Stimulated activated CD4-positive, alpha-beta T cell treated with anti-CD3 and anti-CD28 coated beads, TNF-alpha, amount 100 ng/mL, for 1 hour (primary cell): ENCODE measurements around the gene ACSM5.
"Not testable (repeated sequence)": the region's sequence is repeated elsewhere in the genome, so short reads cannot be mapped to it uniquely, and the experiment has no call there.

ENCODE experiments used
- DNase-seq, 3 donors: peaks; one replicate each; pipeline ENCODE4 v3.0.0-alpha.2; 2020; ENCODE audit warnings: low read depth in 3 of 3, low spot score in 1 of 3

ACSM5 gene

DNA sequence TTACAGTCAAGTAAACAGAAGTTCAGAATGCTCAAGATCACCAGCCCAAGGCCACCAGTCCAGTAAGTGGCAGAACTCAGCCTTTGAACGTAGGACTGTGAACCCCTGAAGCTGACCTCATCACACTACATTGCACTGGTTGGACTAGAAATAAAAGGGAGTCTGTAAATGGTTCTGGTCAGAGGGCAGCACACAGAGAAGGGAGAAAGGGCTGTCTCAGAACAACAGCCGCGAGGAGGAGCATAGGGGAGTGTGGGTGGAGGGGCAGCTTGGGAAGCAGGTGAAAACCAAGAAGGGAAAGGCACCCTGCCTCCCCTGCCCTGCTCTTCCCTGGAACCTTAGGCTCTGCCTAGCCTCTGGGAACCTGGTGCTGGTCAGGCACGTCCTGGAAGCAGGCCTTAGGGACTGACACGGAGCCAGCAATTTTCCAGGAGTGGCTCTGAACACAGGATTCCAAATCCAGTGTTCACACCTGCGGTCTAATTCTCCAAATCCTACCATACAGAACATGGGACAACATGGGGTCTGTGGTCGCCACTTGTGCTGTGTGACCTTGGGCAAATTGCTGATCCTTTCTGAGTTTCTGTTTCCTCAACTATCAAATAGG is 11.8 kb upstream of the ACSM5 start:
- no peak for DNase-seq

DNA sequence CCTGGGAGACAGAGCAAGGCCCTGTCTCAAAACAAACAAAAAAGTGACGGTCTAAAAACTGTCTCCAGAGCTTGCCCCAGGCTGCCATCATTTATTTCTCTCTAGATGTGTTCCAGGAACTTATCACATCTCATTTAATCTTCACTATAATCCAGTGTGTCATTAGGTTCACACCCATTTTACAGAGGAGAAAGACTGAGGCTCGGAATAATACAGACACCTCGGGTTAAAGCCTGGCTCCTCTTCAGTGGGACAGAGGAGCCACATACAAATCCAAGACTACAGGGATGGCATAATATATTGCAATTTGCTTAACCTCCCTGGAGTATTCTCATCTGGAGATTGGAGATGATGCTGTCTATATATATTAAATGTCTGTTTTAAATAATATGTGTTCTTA is 10.7 kb upstream of the ACSM5 start:
- DNase-seq: no peak

DNA sequence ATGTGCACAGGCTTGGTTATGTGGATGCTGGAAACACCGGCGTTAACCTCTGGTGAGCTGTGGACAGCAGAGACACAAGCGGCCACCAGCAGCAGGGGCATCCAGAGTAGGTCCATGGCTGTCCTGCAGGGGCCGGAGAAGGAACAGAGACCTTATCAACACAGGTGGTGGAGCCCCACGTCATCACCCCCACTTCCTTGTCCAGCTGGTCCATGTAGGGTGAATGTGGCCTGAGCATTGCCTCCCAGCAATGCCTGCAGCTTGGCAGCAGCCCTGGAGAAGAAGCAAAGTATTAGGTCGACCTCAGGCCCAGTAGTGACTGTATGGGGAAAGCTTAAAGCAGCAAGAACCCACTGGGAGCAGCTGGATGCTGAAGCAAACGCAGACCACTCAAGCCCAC is 10.1 kb upstream of the ACSM5 start:
- no peak for DNase-seq

DNA sequence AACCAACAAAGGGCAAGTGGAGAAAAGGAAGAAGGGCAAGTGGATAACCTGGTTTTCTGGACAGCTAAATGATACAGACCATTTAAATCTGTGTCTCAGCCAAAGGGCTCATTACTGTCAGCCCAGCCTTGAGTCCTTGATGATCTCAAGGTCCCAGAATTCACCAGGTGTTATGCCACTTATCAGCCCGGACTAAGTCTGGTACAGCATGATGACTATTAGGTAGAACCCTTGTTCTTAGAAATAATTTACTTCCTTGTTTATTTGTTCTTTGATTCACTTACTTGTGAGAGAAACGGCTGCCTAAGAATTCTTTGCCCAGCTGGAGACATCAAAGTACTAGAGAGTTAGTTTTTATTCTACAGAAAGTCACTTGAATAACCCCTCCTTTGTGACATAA is 8.3 kb upstream of the ACSM5 start:
- no peak for DNase-seq

DNA sequence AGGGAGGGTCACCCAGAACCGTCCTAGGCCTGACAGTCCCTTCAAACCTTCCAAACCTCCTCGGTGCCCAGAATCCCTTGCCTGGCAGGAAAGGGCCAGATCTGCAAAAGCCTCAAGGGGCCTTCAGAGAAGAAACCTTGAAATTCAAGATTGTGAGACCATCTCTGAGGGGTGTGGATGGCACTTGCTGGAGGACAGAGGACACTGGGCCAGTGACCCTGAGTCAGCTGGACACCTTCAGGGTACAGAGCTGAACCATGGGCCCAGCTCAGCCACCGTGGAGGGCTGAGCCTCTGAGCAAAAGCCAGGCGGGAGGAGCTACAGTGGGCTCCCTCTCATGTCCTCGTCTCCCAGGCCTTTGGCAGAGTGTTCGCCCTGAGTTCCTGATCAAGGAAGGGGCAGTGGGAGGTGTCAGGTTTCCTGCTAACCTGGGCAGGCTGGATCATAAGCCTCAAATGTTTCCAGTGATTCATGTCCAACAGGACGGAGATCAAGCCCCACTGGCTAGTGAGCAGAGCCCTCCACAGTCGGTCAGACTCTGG is 7.8 kb upstream of the ACSM5 start:
- no peak for DNase-seq

DNA sequence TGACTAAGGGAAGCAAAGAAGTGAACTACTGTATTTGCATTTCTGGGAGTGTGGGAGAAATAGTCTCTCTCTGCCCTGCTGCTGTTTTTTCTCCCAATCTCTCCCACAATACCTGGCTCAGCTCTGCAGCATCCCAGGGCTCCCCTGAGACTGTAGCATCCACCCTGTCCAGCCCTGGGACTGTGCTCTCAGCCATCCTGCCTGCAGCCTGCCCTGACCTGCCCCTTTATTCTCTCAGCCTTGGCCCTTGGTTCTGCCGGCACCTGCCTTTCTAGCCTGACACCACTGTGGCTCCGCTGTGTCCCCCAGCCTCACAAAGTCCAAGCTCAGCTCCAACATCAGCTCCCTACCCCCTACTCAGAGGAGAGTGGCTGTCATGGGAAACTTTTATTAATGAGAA is 6.7 kb upstream of the ACSM5 start:
- no peak for DNase-seq

DNA sequence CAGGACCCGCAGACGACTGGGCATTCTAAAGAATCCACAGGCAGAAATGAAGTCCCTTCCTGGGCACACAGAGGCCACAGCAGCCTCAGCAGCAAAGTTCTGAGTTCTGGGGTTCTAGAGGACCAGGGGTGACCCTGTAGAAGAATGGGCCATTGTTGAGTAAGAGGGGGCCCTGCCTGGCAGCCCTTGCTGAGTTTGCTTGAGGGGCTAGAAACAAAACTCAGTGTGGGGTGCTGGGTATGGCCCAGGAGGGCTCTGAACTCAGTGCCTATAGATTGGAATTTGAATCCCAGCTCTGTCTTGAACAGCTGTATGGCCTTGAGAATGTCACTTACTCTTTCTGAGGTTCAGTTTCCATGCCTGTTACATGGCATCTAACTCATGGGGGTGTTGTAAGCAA is 4.7 kb upstream of the ACSM5 start, which contains the start of gene PDILT:
Gene PDILT (minus strand): TSS at position 101 of the 400 bp plus-strand sequence. CDS start 5,437 bp downstream, outside the sequence.
- no peak for DNase-seq

DNA sequence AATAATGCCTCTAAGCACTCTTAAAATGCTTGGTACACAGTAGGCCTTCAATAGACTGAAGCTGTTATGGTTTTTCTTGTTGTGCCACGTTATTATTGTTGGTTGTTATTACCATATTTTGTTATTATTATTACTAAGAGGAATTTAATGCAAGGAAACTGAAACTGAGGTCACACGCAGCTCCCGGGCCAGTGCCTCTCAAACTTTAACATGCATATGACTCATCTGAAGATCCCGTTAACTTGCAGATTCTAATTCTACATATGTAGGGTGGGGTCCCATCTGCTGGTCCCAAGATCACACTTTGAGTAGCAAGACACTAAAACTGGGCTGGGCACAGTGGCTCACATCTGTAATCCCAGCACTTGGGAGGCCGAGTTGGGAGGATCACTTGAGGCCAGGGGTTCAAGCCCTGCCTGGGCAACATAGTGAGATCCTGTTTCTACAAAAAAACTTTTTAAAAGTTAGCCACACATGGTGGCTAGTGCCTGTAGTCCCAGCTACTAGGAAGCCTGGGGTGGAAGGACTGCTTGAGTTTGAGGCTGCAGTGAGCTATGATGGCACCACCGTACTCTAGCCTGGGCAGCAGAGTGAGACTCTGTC is 888 bp downstream of the ACSM5 start:
- DNase-seq: no peak

DNA sequence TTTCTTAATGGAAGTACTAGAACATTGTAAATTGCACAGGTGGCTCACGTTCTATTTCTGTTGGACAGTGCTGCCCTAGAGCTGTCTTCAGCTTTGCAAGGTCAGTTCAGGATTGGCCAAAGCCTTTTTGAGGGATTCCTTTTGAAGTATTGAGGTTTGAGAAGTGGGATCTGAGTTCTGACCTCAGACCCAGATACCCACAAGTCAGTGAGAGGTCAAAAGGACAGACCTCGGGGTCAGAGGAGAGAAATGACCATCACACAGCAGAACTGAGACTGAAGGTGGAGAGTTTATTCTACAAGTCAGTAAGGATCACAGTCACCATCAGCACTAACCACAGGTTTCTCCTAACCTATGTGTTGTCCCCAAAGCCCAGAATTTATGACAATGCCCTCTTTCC is 1.7 kb downstream of the ACSM5 start:
- no peak for DNase-seq

DNA sequence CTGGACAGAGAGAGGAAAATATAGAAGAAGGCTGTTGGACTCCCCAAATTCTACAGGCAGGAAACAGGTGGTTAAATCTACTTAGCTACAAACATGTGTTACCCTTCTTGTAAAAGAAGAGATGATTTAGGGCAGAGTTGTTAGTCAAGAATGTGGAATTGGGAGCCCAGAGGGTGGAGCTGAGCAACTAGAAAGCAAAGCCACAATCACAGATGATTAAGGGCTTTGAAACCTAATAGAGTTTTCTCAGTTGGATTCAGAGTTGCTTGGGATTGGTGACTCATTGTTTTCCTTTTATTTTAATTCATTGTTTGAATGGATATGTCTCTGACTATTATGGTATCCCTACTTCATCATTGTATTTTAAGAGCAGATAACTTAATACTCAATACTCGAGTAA is 6.2 kb downstream of the ACSM5 start:
- no peak for DNase-seq

DNA sequence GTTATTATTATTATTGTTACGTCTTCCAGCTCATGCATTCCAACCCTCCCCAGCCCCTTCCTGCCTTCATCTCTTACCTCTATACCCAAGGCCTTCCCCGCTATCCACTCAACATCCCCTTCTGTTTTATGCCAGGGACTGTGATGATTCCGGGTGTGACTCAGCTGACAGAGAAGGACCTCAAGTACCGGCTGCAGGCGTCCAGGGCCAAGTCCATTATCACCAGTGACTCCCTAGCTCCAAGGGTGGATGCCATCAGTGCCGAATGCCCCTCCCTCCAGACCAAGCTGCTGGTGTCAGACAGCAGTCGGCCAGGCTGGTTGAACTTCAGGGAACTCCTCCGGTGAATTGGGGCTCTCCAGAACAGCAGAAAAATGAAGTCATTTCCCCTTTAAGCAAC is 9.8 kb downstream of the ACSM5 start:
- not testable (repeated sequence) for DNase-seq

DNA sequence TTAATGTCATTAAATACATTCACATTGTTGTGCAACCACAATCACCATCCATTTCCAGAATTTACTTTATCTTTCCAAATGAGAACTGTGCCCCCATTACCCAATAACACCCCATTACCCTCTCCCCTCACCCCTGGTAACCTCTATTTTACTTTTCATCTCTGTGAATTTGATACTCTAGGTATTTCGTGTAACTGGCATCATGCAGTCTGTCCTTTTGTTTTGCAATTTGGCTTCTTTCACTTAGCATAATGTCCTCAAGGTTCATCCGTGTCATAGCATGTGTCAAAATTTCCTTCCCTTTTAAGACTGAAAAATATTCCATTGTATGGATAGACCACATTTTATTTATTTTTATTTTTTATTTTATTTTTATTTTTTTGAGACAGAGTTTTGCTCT is 12.4 kb downstream of the ACSM5 start:
- not testable (repeated sequence) for DNase-seq

DNA sequence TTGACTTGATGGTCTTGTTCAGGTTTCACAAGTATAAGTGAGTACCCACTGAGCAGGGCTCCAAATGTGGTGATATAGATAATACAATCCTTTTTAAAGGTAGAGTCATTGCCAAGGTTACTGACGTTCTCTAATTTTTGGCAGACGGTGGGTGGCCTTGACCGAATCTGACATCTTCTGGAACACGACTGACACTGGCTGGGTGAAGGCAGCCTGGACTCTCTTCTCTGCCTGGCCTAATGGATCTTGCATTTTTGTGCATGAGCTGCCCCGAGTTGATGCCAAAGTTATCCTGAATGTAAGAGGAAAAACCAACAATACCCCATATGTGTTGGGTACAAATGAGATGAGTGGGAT is 14.4 kb downstream of the ACSM5 start:
- DNase-seq: not testable (repeated sequence)

DNA sequence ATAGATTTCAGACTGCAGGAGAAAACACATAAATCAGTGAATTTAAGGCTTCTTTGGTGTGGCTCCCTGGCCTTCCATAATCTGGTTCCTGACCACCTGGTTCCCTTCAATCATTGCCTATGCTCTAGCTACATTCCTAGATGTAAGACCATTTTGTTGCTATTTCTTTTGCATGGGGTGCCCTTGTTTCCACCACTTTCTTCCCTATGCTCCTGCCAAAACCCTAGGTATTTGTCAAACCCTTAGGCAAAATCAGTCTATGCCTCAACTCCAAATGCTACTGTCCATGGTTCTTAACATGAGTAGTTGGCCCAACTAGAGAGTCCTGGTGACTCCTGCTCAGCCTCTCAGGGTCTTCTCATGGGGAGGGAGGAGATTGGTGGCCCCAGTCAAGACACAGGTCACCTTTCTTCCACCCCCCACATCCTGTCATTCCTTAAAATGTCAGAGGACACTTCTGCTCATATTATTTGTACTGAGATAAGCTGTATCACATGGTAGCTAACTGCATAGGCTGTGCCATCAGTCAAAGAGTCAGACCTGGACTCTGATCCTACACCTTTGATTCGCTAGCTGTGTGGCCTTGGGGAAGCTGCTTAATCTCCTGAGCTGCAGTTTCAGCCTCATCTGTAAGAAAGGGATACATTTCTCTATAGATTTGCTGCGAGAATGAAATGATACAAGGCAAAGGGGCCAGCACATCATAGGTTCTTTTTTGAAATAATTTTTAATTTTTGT is 15.0 kb downstream of the ACSM5 start:
- no peak for DNase-seq

DNA sequence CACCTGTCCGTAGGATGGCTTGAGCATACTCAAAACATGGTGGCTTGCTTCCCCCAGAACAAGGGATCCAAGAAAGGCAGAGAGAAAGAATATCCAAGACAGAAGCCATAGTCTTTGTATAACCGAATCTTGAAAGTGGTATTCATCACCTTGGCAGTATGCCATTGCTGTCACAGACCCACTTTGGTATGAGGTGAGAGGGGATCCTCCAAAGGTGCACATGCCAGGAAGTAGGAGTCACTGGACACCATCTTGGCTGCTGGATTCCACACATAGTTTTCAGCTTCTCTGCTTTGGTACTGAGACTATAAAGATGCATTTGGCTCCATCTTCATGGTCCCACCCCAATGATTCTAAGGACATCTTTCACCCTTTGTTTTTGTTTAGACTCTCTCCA is 18.1 kb downstream of the ACSM5 start:
- not testable (repeated sequence) for DNase-seq

DNA sequence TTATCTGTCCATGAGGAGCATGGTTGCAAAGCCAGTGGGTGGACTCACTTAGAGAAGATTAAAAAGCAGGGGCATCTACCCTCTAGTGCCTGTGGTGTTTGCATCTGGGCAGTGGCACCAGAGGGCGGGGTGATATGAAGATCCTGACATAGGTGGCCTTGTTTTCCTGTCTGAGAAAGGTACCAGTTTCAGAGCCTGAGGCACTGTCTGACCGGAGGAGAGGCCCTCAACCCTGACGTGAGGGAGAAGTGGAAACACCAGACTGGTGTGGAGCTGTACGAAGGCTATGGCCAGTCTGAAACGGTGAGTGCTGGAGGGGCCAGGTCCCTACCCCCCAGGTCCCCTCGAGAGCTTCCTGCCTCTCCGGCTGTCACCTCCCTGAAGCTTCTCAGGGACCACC is 20.2 kb downstream of the ACSM5 start:
- not testable (repeated sequence) for DNase-seq

DNA sequence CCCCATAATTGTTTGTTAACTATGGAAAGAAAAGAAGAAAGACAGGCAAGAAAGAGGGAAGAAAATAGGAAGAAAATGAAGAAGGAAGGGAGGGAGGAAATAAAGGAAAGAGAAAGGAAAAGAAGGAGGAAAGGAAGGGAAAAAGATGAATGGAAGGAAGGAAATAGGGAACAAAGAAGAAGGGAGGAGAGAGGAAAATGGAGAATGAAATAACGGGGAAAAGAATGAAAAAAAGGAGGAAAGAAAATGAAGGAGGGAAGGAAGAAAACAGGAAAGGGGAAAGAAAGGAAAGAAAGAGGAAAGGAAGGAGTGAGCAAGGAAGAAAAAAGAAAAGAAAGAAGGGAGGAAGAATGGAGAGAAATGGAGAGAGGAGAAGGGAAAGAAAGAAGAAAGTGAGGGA is 21.1 kb downstream of the ACSM5 start:
- not testable (repeated sequence) for DNase-seq

DNA sequence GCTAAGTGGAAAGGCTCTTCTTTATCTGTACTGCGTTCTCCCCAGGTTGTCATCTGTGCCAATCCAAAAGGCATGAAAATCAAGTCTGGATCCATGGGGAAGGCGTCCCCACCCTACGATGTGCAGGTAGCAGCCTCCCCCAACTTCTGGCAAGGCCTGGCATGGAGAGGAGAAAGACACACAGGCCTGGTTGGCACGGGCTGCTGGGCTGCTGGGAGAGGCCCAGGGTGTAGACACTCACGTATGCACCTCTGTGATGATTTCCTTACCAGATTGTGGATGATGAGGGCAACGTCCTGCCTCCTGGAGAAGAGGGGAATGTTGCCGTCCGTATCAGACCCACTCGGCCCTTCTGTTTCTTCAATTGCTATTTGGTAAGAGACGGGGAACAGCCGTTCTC is 21.6 kb downstream of the ACSM5 start:
- no peak for DNase-seq

DNA sequence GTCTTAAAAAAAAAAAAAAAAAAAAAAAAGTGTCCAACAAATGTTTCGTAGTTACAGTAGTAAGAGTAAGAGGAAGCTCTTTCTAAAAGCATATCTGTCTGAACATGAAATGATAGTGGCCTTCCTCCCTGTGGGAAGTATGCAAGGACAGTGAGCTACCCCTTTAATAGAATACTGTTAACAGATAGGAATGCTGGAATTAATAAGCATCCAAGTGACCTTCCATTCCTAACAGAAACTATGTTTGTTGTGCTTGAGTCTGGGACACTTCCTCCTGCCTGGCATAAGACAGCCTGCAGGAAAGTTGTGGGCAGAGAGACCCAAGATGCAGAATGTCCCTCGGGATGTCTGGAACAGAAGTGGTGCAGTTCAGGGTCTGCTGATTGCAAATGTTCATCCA is 29.6 kb downstream of the ACSM5 start:
- not testable (repeated sequence) for DNase-seq

DNA sequence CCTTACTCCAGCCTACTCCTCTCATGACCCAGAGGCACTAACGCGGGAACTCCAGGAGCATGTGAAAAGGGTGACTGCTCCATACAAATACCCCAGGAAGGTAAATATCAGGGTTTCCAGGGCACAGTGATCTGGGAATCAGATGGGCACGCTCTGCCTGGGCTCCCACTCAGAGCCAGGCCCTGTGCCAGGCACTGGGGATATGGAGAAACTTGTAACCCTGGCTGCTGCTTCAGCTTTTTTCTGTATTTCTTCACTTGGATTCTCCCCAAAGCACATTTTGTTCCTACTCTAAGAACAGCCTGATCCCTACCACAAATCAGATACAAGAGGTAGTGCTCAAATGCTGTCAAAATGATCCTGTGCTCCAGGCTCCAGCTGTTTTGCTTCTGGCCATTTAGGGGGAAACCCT is 30.5 kb downstream of the ACSM5 start:
- DNase-seq: not testable (repeated sequence)

DNA sequence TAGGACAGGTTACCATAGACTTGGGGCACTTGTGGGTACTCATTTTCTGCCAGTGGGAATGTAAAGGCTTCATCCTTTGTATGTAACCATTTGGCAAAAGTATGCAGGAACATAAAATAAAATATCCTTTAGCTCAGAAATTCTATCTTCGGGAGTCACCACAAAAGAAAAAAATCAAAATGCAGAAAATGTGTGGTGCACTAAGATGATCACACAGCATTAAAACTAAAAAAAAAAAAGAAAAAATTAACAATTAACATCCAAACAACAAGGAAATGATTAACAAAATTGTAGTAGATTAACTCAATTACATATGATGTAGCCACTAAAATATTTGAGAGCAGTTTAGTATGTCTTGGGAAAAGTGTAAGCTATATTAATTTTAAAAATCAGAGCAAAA is 31.4 kb downstream of the ACSM5 start:
- not testable (repeated sequence) for DNase-seq

DNA sequence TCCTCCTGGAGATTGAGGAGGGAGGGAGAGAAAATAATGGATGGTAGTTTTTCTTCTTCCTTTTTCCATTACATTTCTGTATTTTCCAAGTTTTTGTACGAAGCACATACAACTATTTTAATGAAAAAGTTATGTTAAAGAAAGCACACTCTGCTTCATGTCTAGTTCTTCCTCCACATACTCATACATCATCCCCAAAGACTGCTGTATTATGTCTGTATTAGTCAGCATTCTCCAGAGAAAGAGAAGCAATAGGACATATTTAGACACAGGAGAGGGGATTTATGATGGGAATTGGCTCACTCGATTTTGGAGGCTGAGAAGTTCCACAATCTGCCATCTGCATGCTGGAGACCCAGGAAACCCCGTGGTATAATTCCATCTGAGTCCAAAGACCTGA is 31.9 kb downstream of the ACSM5 start:
- DNase-seq: no peak
